Ovary (tissue), 3 donors: ENCODE results near the gene SLC24A5.

ENCODE experiments used
- EP300 ChIP-seq: sonication (generic); formaldehyde crosslinking; IDR thresholded peaks from one replicate; pipeline ENCODE4 v1.6.1; 2017; ENCODE audit warnings: antibody characterized with exemption
- TF ChIP-seq, protein P1 (sequence below), 3 donors: fragments of 450-650 bp in 2 of 3; fragments of 200-600 bp in 1 of 3; IDR thresholded peaks; one replicate each; pipeline versions ENCODE4 v1.5.1 to v1.8.0; 2016 to 2022; ENCODE audit warnings: antibody characterized with exemption in 3 of 3, mild to moderate bottlenecking in 1 of 3
- donor health status: DM: no; HTN: no; CAD: no.

DNA sequence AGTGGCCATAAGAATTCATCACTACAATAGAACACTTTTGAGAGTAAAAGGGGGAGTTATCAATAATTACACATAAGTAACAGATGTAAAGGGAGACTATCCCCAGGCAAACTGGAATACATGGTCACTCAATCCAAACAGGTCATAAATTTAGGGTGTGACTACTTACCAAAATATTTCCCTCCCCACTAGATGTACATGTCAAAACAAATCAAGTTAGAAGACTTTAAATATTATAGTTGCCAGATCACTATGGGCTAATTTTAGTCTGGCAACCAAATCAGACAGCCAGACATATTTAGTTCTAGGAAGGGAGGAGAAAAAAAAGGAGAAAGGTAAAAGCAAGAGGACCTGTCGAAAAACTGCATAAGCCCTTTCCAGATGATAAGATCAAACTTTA lies 23.1 kb downstream of the SLC24A5 start:
- TF ChIP-seq, protein P1, sequence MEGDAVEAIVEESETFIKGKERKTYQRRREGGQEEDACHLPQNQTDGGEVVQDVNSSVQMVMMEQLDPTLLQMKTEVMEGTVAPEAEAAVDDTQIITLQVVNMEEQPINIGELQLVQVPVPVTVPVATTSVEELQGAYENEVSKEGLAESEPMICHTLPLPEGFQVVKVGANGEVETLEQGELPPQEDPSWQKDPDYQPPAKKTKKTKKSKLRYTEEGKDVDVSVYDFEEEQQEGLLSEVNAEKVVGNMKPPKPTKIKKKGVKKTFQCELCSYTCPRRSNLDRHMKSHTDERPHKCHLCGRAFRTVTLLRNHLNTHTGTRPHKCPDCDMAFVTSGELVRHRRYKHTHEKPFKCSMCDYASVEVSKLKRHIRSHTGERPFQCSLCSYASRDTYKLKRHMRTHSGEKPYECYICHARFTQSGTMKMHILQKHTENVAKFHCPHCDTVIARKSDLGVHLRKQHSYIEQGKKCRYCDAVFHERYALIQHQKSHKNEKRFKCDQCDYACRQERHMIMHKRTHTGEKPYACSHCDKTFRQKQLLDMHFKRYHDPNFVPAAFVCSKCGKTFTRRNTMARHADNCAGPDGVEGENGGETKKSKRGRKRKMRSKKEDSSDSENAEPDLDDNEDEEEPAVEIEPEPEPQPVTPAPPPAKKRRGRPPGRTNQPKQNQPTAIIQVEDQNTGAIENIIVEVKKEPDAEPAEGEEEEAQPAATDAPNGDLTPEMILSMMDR (IDR thresholded peaks at IDR 0.05), result no peak
- no peak for TF ChIP-seq EP300
